H9 (cell line): ENCODE measurements around the gene EPS8L3. TPM values are rescaled to one million over a fixed set of nuclear protein-coding genes. Genes with fewer than 3 reads are reported as not detected.
A peak's percentile ranks its signal among the peaks of the same experiment; 100 is the strongest.

Source experiments
- DNase-seq: peaks from one replicate; pipeline ENCODE4 v3.0.0-alpha.2; 2017
- H2AFZ ChIP-seq: one replicate; pipeline ENCODE4 v1.6.1; 2013; ENCODE audit warnings: mild to moderate bottlenecking, low read length, control low read depth, moderate library complexity
- H2AK5ac ChIP-seq: 2 replicates; pipeline ENCODE4 v1.6.1; 2013; ENCODE audit warnings: low read length, control low read depth, mixed read lengths; ENCODE audit not compliant: insufficient read length
- H2BK120ac ChIP-seq: one replicate; pipeline ENCODE4 v1.6.1; 2013; ENCODE audit warnings: low read depth, mild to moderate bottlenecking, low read length, control low read depth, inconsistent platforms; ENCODE audit not compliant: poor library complexity, severe bottlenecking
- H2BK12ac ChIP-seq: 2 replicates; pipeline ENCODE4 v1.6.1; 2013; ENCODE audit warnings: low read length, control low read depth, mixed read lengths, low read depth; ENCODE audit not compliant: insufficient read length
- H2BK15ac ChIP-seq: 2 replicates; pipeline ENCODE4 v1.6.1; 2013; ENCODE audit warnings: low read depth, low read length, control low read depth
- H2BK20ac ChIP-seq: one replicate; pipeline ENCODE4 v1.6.1; 2013; ENCODE audit warnings: low read depth, mild to moderate bottlenecking, low read length, control low read depth, inconsistent platforms; ENCODE audit not compliant: poor library complexity, severe bottlenecking
- H2BK5ac ChIP-seq: 2 replicates; pipeline ENCODE4 v1.6.1; 2013; ENCODE audit warnings: low read length, control low read depth, mixed read lengths; ENCODE audit not compliant: insufficient read length
- H3K14ac ChIP-seq: 2 replicates; pipeline ENCODE4 v1.6.1; 2013; ENCODE audit warnings: low read length, control low read depth; ENCODE audit not compliant: insufficient read depth
- H3K18ac ChIP-seq: 2 replicates; pipeline ENCODE4 v1.6.1; 2013; ENCODE audit warnings: low read depth, mild to moderate bottlenecking, mixed read lengths, low read length, control low read depth; ENCODE audit not compliant: insufficient read length
- H3K23ac ChIP-seq: 2 replicates; pipeline ENCODE4 v1.6.1; 2013; ENCODE audit warnings: low read length, control low read depth, mixed read lengths, low read depth; ENCODE audit not compliant: insufficient read length
- H3K23me2 ChIP-seq: 2 replicates; pipeline ENCODE4 v1.6.1; 2013; ENCODE audit warnings: low read depth, mild to moderate bottlenecking, mixed read lengths, low read length, control low read depth; ENCODE audit not compliant: insufficient read length, poor library complexity, severe bottlenecking
- H3K27ac ChIP-seq: 2 replicates; pipeline ENCODE4 v1.5.1; 2013; ENCODE audit warnings: low read length, control low read depth, mixed read lengths, low read depth; ENCODE audit not compliant: insufficient read length
- H3K27me3 ChIP-seq: 2 replicates; pipeline ENCODE4 v1.6.1; 2013; ENCODE audit warnings: low read length, control low read depth, inconsistent platforms; ENCODE audit not compliant: insufficient read depth
- H3K4ac ChIP-seq: 2 replicates; pipeline ENCODE4 v1.6.1; 2013; ENCODE audit warnings: low read depth, mild to moderate bottlenecking, control low read depth, inconsistent platforms, low read length, moderate library complexity
- H3K4me1 ChIP-seq: 2 replicates; pipeline ENCODE4 v1.6.1; 2013; ENCODE audit warnings: low read length, control low read depth, inconsistent platforms; ENCODE audit not compliant: insufficient read depth
- H3K4me2 ChIP-seq: 2 replicates; pipeline ENCODE4 v1.6.1; 2013; ENCODE audit warnings: low read length, control low read depth, mixed read lengths; ENCODE audit not compliant: insufficient read length, insufficient read depth
- H3K56ac ChIP-seq: 2 replicates; pipeline ENCODE4 v1.6.1; 2013; ENCODE audit warnings: low read depth, mild to moderate bottlenecking, mixed read lengths, low read length, control low read depth; ENCODE audit not compliant: insufficient read length
- H3K79me1 ChIP-seq: 2 replicates; pipeline ENCODE4 v1.6.1; 2013; ENCODE audit warnings: low read depth, mild to moderate bottlenecking, moderate library complexity, low read length, control low read depth, inconsistent platforms; ENCODE audit not compliant: insufficient read depth, poor library complexity, severe bottlenecking
- H3K79me2 ChIP-seq: 2 replicates; pipeline ENCODE4 v1.6.1; 2013; ENCODE audit warnings: low read length, control low read depth, inconsistent platforms; ENCODE audit not compliant: insufficient read depth
- H3K9ac ChIP-seq: 2 replicates; pipeline ENCODE4 v1.6.1; 2013; ENCODE audit warnings: low read length, control low read depth, mixed read lengths; ENCODE audit not compliant: insufficient read length; ENCODE audit errors: extremely low read depth
- H3K9me3 ChIP-seq: one replicate; pipeline ENCODE4 v1.6.1; 2013; ENCODE audit warnings: low read depth, low read length, inconsistent platforms; ENCODE audit not compliant: control insufficient read depth
- H3T11ph ChIP-seq: one replicate; pipeline ENCODE4 v1.6.1; 2013; ENCODE audit warnings: mild to moderate bottlenecking, low read length, control low read depth, inconsistent platforms
- H4K20me1 ChIP-seq: one replicate; pipeline ENCODE4 v1.6.1; 2013; ENCODE audit not compliant: control insufficient read depth, insufficient read length, insufficient read depth
- H4K5ac ChIP-seq: 2 replicates; pipeline ENCODE4 v1.6.1; 2013; ENCODE audit warnings: low read depth, mild to moderate bottlenecking, mixed read lengths, low read length, control low read depth; ENCODE audit not compliant: insufficient read length
- H4K8ac ChIP-seq: replicated peaks from 2 replicates; pipeline ENCODE4 v1.6.1; 2013; ENCODE audit warnings: low read length, control low read depth, mixed read lengths, low read depth; ENCODE audit not compliant: insufficient read length
- H4K91ac ChIP-seq: 2 replicates; pipeline ENCODE4 v1.6.1; 2013; ENCODE audit warnings: low read depth, mild to moderate bottlenecking, moderate library complexity, mixed read lengths, low read length, control low read depth; ENCODE audit not compliant: insufficient read length
- H3K27ac Mint-ChIP-seq, 3 experiments: 2 replicates in 2 of 3; 3 replicates in 1 of 3; pipeline ENCODE4 v1.8.0; 2020 to 2021; ENCODE audit warnings: mixed read lengths in 3 of 3, mild to moderate bottlenecking in 1 of 3, moderate library complexity in 1 of 3
- H3K27me3 Mint-ChIP-seq: 2 replicates; pipeline ENCODE4 v1.8.0; 2021; ENCODE audit warnings: low read depth, mild to moderate bottlenecking, moderate library complexity, mixed read lengths
- H3K36me3 Mint-ChIP-seq, 3 experiments: 2 replicates in 2 of 3; 3 replicates in 1 of 3; pipeline ENCODE4 v1.8.0; 2020 to 2021; ENCODE audit warnings: low read depth in 3 of 3, mixed read lengths in 3 of 3; ENCODE audit not compliant: insufficient read depth in 1 of 3
- H3K4me1 Mint-ChIP-seq, 2 experiments: 2 replicates each; pipeline ENCODE4 v1.8.0; 2020; ENCODE audit warnings: mixed read lengths in 2 of 2
- H3K4me3 Mint-ChIP-seq, 2 experiments: 2 replicates in 1 of 2; 3 replicates in 1 of 2; pipeline ENCODE4 v1.8.0; 2020 to 2021; ENCODE audit warnings: mild to moderate bottlenecking in 2 of 2, mixed read lengths in 2 of 2, moderate library complexity in 1 of 2
- H3K9me3 Mint-ChIP-seq, 2 experiments: 2 replicates in 1 of 2; 3 replicates in 1 of 2; pipeline ENCODE4 v1.8.0; 2020; ENCODE audit warnings: mild to moderate bottlenecking in 2 of 2, mixed read lengths in 2 of 2, moderate library complexity in 1 of 2
- CTCF ChIP-seq: fragments of 200-600 bp; sonication (generic); conservative IDR thresholded peaks from 3 replicates; pipeline ENCODE4 v1.8.0; 2021; ENCODE audit warnings: antibody characterized with exemption, mild to moderate bottlenecking
- WGBS: extraction: QIAGEN DNeasy Blood & Tissue Kit; methylation state at CpG from one replicate; pipeline ENCODE4 v1.1.7; 2013; ENCODE audit warnings: missing lambda C conversion rate, low lambda C conversion rate, mixed read lengths; ENCODE audit not compliant: insufficient read length; ENCODE audit errors: extremely low coverage; 5-methylcytosine and 5-hydroxymethylcytosine counted together
- total RNA-seq: library from RNA; stranded (reverse); gene quantifications from 2 replicates; pipeline ENCODE4 v1.2.1, GENCODE V29; 2021

The EPS8L3 gene
- total RNA-seq, 1 experiment from 2014 or later = not detected

DNA sequence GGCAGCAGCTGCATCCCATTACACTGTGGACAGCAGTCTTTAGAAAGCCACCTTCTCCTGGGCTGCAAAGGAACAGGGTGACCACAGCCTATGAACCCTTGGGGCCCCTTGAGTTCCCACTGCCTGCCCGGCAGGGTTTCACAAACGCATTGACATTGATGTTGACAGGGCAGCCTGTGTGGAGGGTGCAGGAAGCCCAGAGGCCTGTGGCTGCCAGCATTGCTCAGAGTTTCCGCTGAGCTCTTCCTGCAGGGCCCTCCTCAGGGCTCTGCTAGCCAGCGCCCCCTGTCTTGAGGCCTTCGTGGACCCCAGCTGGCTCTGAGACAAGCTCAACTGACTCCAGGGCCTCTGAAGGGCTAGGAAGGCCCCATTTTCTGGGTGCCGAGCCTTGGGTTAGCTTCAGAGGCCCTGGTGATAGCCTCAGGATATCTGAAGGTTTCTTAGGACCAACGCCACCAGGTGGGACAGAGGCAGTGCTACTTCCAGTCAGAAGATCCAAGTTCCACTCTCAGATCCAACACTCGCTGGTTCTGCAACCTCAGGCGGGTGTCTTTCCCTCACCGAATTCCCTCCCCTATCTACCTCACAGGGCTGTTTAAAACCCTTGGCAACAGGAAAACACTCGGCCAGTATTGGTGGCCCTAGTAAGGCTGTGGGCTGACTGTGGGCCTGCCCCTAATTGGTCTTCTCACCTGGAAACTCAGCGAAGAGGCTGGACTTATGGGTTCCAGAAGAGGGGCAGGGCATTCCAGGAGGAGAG is 27.2 kb upstream of the EPS8L3 start:
- no peak overlapping the region for H4K5ac ChIP-seq
- no peak overlapping the region for H3K56ac ChIP-seq
- no peaks in the 10 kb centered on the region for H3K79me1 ChIP-seq
- H3K4me1 ChIP-seq = peaks cover 6% of the 10 kb centered on the region; the same call in 1 of the 2 replicates
- H3K14ac ChIP-seq = no peak overlapping the region
- H2BK20ac ChIP-seq = no peak overlapping the region
- H3K27ac ChIP-seq = no peak overlapping the region
- H3K9ac ChIP-seq = no peak overlapping the region
- no peak overlapping the region for H2BK15ac ChIP-seq
- no peak overlapping the region for H2BK120ac ChIP-seq
- no peaks in the 10 kb centered on the region for H3K9me3 ChIP-seq
- no CpG with 5 or more reads among the region's 12 CpGs for WGBS
- Mint-ChIP-seq H3K27ac (no peak overlapping the region; a peak in 1 of 7 replicates), H3K36me3 (no peaks in the 10 kb centered on the region), H3K27me3 (no peaks in the 10 kb centered on the region; the same call in none of the 2 replicates), H3K9me3 (no peaks in the 10 kb centered on the region), H3K4me1 (peaks cover 40 to 43% of the 10 kb centered on the region in 2 experiments), H3K4me3 (no peak overlapping the region)
- H3K23ac ChIP-seq = no peak overlapping the region
- peak overlapping the region; percentile 30 for H3K18ac ChIP-seq
- no peaks in the 10 kb centered on the region for H3K27me3 ChIP-seq
- H4K91ac ChIP-seq = no peak overlapping the region
- peak; percentile 74 for DNase-seq
- no peak overlapping the region for H3K4ac ChIP-seq
- peak; percentile 60 for TF ChIP-seq CTCF
- H3K4me2 ChIP-seq = no peak overlapping the region
- H4K20me1 ChIP-seq = no peaks in the 10 kb centered on the region
- H3T11ph ChIP-seq = no peak overlapping the region
- no peak overlapping the region for H2AFZ ChIP-seq
- H3K79me2 ChIP-seq = no peaks in the 10 kb centered on the region
- H2AK5ac ChIP-seq = no peak overlapping the region
- H3K23me2 ChIP-seq = no peaks in the 10 kb centered on the region
- H2BK5ac ChIP-seq = no peak overlapping the region
- no peak overlapping the region for H4K8ac ChIP-seq
- H2BK12ac ChIP-seq = no peak overlapping the region
